HepG2 (cell line): Measurements from ENCODE around the gene ANKS1B.

ENCODE experiments used
- EP300 ChIP-seq, 3 experiments: sonication (generic) in 1 of 3; formaldehyde crosslinking in 1 of 3; IDR thresholded peaks; 2 replicates each; pipeline versions ENCODE4 v1.5.1 to v1.6.1; 2011 to 2020; ENCODE audit warnings: low read depth in 2 of 3, low read length in 2 of 3, borderline replicate concordance in 1 of 3, improper control_type of control experiment in 1 of 3, mild to moderate bottlenecking in 1 of 3, missing genetic modification reagents in 1 of 3, moderate library complexity in 1 of 3
- FOXK2 ChIP-seq: fragments of 450-650 bp; IDR thresholded peaks from 2 replicates; pipeline ENCODE4 v1.6.1; 2016
- RAD51 ChIP-seq: fragments of 450-650 bp; IDR thresholded peaks from 2 replicates; pipeline ENCODE4 v1.6.1; 2016; ENCODE audit warnings: borderline replicate concordance
- REPIN1 ChIP-seq: sonication (generic); formaldehyde crosslinking; IDR thresholded peaks from 2 replicates; pipeline ENCODE4 v1.8.0; 2022; ENCODE audit warnings: missing genetic modification reagents, low read depth, mild to moderate bottlenecking, borderline replicate concordance
- RFX3 ChIP-seq: IDR thresholded peaks from 2 replicates; pipeline ENCODE4 v1.6.1; 2016; ENCODE audit warnings: missing biosample characterization, missing genetic modification reagents
- SAFB2 ChIP-seq: sonication (generic); formaldehyde crosslinking; IDR thresholded peaks from 2 replicates; pipeline ENCODE4 v1.5.1; 2020; ENCODE audit warnings: missing genetic modification reagents, low read depth, mild to moderate bottlenecking, borderline replicate concordance
- ZBTB7A ChIP-seq: sonication (generic); formaldehyde crosslinking; IDR thresholded peaks from 2 replicates; pipeline ENCODE4 v1.8.0; 2022; ENCODE audit warnings: mild to moderate bottlenecking, missing genetic modification reagents
- ZNF512 ChIP-seq: sonication (generic); formaldehyde crosslinking; IDR thresholded peaks from 2 replicates; pipeline ENCODE4 v1.4.0; 2020; ENCODE audit warnings: mild to moderate bottlenecking, missing genetic modification reagents
- TF ChIP-seq, protein P1 (sequence below): sonication (generic); formaldehyde crosslinking; IDR thresholded peaks from 2 replicates; pipeline ENCODE4 v1.4.0; 2020; ENCODE audit warnings: missing genetic modification reagents

- TF ChIP-seq REPIN1 (no peak), ZNF512 (CRISPR knock-in tag) (no peak), ZBTB7A (CRISPR knock-in tag) (no peak), SAFB2 (no peak), RAD51 (no peak), FOXK2 (no peak), RFX3 (CRISPR knock-in tag) (no peak), EP300 (IDR thresholded peaks at IDR 0.05; ENCODE audit: low read depth in 2 of 2, low read length in 2 of 2) (no peak), EP300 (CRISPR knock-in tag; IDR thresholded peaks at IDR 0.05; ENCODE audit: borderline replicate concordance) (no peak)
- TF ChIP-seq, protein P1, sequence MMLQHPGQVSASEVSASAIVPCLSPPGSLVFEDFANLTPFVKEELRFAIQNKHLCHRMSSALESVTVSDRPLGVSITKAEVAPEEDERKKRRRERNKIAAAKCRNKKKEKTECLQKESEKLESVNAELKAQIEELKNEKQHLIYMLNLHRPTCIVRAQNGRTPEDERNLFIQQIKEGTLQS, result no peak
Observed at GRCh38 chr12:99977550-99977949, 7.2 kb downstream of the ANKS1B start.
